H9 (cell line): ENCODE measurements around the gene APLP2. TPM values are rescaled to one million over a fixed set of nuclear protein-coding genes. Genes with fewer than 3 reads are reported as not detected.

Experiments
- DNase-seq: peaks from one replicate; pipeline ENCODE4 v3.0.0-alpha.2; 2017
- H2AFZ ChIP-seq: one replicate; pipeline ENCODE4 v1.6.1; 2013; ENCODE audit warnings: mild to moderate bottlenecking, low read length, control low read depth, moderate library complexity
- H2AK5ac ChIP-seq: 2 replicates; pipeline ENCODE4 v1.6.1; 2013; ENCODE audit warnings: low read length, control low read depth, mixed read lengths; ENCODE audit not compliant: insufficient read length
- H2BK120ac ChIP-seq: one replicate; pipeline ENCODE4 v1.6.1; 2013; ENCODE audit warnings: low read depth, mild to moderate bottlenecking, low read length, control low read depth, inconsistent platforms; ENCODE audit not compliant: poor library complexity, severe bottlenecking
- H2BK12ac ChIP-seq: 2 replicates; pipeline ENCODE4 v1.6.1; 2013; ENCODE audit warnings: low read length, control low read depth, mixed read lengths, low read depth; ENCODE audit not compliant: insufficient read length
- H2BK15ac ChIP-seq: 2 replicates; pipeline ENCODE4 v1.6.1; 2013; ENCODE audit warnings: low read depth, low read length, control low read depth
- H2BK20ac ChIP-seq: one replicate; pipeline ENCODE4 v1.6.1; 2013; ENCODE audit warnings: low read depth, mild to moderate bottlenecking, low read length, control low read depth, inconsistent platforms; ENCODE audit not compliant: poor library complexity, severe bottlenecking
- H2BK5ac ChIP-seq: 2 replicates; pipeline ENCODE4 v1.6.1; 2013; ENCODE audit warnings: low read length, control low read depth, mixed read lengths; ENCODE audit not compliant: insufficient read length
- H3K14ac ChIP-seq: 2 replicates; pipeline ENCODE4 v1.6.1; 2013; ENCODE audit warnings: low read length, control low read depth; ENCODE audit not compliant: insufficient read depth
- H3K18ac ChIP-seq: 2 replicates; pipeline ENCODE4 v1.6.1; 2013; ENCODE audit warnings: low read depth, mild to moderate bottlenecking, mixed read lengths, low read length, control low read depth; ENCODE audit not compliant: insufficient read length
- H3K23ac ChIP-seq: 2 replicates; pipeline ENCODE4 v1.6.1; 2013; ENCODE audit warnings: low read length, control low read depth, mixed read lengths, low read depth; ENCODE audit not compliant: insufficient read length
- H3K23me2 ChIP-seq: 2 replicates; pipeline ENCODE4 v1.6.1; 2013; ENCODE audit warnings: low read depth, mild to moderate bottlenecking, mixed read lengths, low read length, control low read depth; ENCODE audit not compliant: insufficient read length, poor library complexity, severe bottlenecking
- H3K27ac ChIP-seq: 2 replicates; pipeline ENCODE4 v1.5.1; 2013; ENCODE audit warnings: low read length, control low read depth, mixed read lengths, low read depth; ENCODE audit not compliant: insufficient read length
- H3K27me3 ChIP-seq: 2 replicates; pipeline ENCODE4 v1.6.1; 2013; ENCODE audit warnings: low read length, control low read depth, inconsistent platforms; ENCODE audit not compliant: insufficient read depth
- H3K4ac ChIP-seq: 2 replicates; pipeline ENCODE4 v1.6.1; 2013; ENCODE audit warnings: low read depth, mild to moderate bottlenecking, control low read depth, inconsistent platforms, low read length, moderate library complexity
- H3K4me1 ChIP-seq: 2 replicates; pipeline ENCODE4 v1.6.1; 2013; ENCODE audit warnings: low read length, control low read depth, inconsistent platforms; ENCODE audit not compliant: insufficient read depth
- H3K4me2 ChIP-seq: 2 replicates; pipeline ENCODE4 v1.6.1; 2013; ENCODE audit warnings: low read length, control low read depth, mixed read lengths; ENCODE audit not compliant: insufficient read length, insufficient read depth
- H3K56ac ChIP-seq: 2 replicates; pipeline ENCODE4 v1.6.1; 2013; ENCODE audit warnings: low read depth, mild to moderate bottlenecking, mixed read lengths, low read length, control low read depth; ENCODE audit not compliant: insufficient read length
- H3K79me1 ChIP-seq: 2 replicates; pipeline ENCODE4 v1.6.1; 2013; ENCODE audit warnings: low read depth, mild to moderate bottlenecking, moderate library complexity, low read length, control low read depth, inconsistent platforms; ENCODE audit not compliant: insufficient read depth, poor library complexity, severe bottlenecking
- H3K79me2 ChIP-seq: 2 replicates; pipeline ENCODE4 v1.6.1; 2013; ENCODE audit warnings: low read length, control low read depth, inconsistent platforms; ENCODE audit not compliant: insufficient read depth
- H3K9ac ChIP-seq: 2 replicates; pipeline ENCODE4 v1.6.1; 2013; ENCODE audit warnings: low read length, control low read depth, mixed read lengths; ENCODE audit not compliant: insufficient read length; ENCODE audit errors: extremely low read depth
- H3K9me3 ChIP-seq: one replicate; pipeline ENCODE4 v1.6.1; 2013; ENCODE audit warnings: low read depth, low read length, inconsistent platforms; ENCODE audit not compliant: control insufficient read depth
- H3T11ph ChIP-seq: one replicate; pipeline ENCODE4 v1.6.1; 2013; ENCODE audit warnings: mild to moderate bottlenecking, low read length, control low read depth, inconsistent platforms
- H4K20me1 ChIP-seq: one replicate; pipeline ENCODE4 v1.6.1; 2013; ENCODE audit not compliant: control insufficient read depth, insufficient read length, insufficient read depth
- H4K5ac ChIP-seq: 2 replicates; pipeline ENCODE4 v1.6.1; 2013; ENCODE audit warnings: low read depth, mild to moderate bottlenecking, mixed read lengths, low read length, control low read depth; ENCODE audit not compliant: insufficient read length
- H4K8ac ChIP-seq: replicated peaks from 2 replicates; pipeline ENCODE4 v1.6.1; 2013; ENCODE audit warnings: low read length, control low read depth, mixed read lengths, low read depth; ENCODE audit not compliant: insufficient read length
- H4K91ac ChIP-seq: 2 replicates; pipeline ENCODE4 v1.6.1; 2013; ENCODE audit warnings: low read depth, mild to moderate bottlenecking, moderate library complexity, mixed read lengths, low read length, control low read depth; ENCODE audit not compliant: insufficient read length
- H3K27ac Mint-ChIP-seq, 3 experiments: 2 replicates in 2 of 3; 3 replicates in 1 of 3; pipeline ENCODE4 v1.8.0; 2020 to 2021; ENCODE audit warnings: mixed read lengths in 3 of 3, mild to moderate bottlenecking in 1 of 3, moderate library complexity in 1 of 3
- H3K27me3 Mint-ChIP-seq: 2 replicates; pipeline ENCODE4 v1.8.0; 2021; ENCODE audit warnings: low read depth, mild to moderate bottlenecking, moderate library complexity, mixed read lengths
- H3K36me3 Mint-ChIP-seq, 3 experiments: 2 replicates in 2 of 3; 3 replicates in 1 of 3; pipeline ENCODE4 v1.8.0; 2020 to 2021; ENCODE audit warnings: low read depth in 3 of 3, mixed read lengths in 3 of 3; ENCODE audit not compliant: insufficient read depth in 1 of 3
- H3K4me1 Mint-ChIP-seq, 2 experiments: 2 replicates each; pipeline ENCODE4 v1.8.0; 2020; ENCODE audit warnings: mixed read lengths in 2 of 2
- H3K4me3 Mint-ChIP-seq, 2 experiments: 2 replicates in 1 of 2; 3 replicates in 1 of 2; pipeline ENCODE4 v1.8.0; 2020 to 2021; ENCODE audit warnings: mild to moderate bottlenecking in 2 of 2, mixed read lengths in 2 of 2, moderate library complexity in 1 of 2
- H3K9me3 Mint-ChIP-seq, 2 experiments: 2 replicates in 1 of 2; 3 replicates in 1 of 2; pipeline ENCODE4 v1.8.0; 2020; ENCODE audit warnings: mild to moderate bottlenecking in 2 of 2, mixed read lengths in 2 of 2, moderate library complexity in 1 of 2
- CTCF ChIP-seq: fragments of 200-600 bp; sonication (generic); conservative IDR thresholded peaks from 3 replicates; pipeline ENCODE4 v1.8.0; 2021; ENCODE audit warnings: antibody characterized with exemption, mild to moderate bottlenecking
- total RNA-seq: library from RNA; stranded (reverse); gene quantifications from 2 replicates; pipeline ENCODE4 v1.2.1, GENCODE V29; 2021

Gene APLP2
- total RNA-seq, 1 experiment from 2014 or later, result 328 TPM

GRCh38 chr11:130077671-130078070, 8.0 kb downstream of the APLP2 start:
- H2BK120ac ChIP-seq, result no peak overlapping the region
- H4K20me1 ChIP-seq, result no peaks in the 10 kb centered on the region

More at GRCh38 chr11:130077671-130078070, 8.0 kb downstream of the APLP2 start:
- no peak overlapping the region for H3K9ac ChIP-seq
- Mint-ChIP-seq H3K36me3 (peaks cover 5 to 11% (median 9%) of the 10 kb centered on the region in 3 experiments), H3K27ac (no peak overlapping the region), H3K4me3 (no peak overlapping the region), H3K4me1 (peaks cover 17 to 18% of the 10 kb centered on the region in 2 experiments), H3K9me3 (no peaks in the 10 kb centered on the region), H3K27me3 (no peaks in the 10 kb centered on the region)
- no peak overlapping the region for H3K56ac ChIP-seq
- H3K79me2 ChIP-seq, result peaks cover 34% of the 10 kb centered on the region; the same call in 1 of the 2 replicates
- no peak overlapping the region for H4K8ac ChIP-seq
- no peak overlapping the region for H2BK15ac ChIP-seq
- H3K27me3 ChIP-seq, result no peaks in the 10 kb centered on the region
- no peak overlapping the region for H3K14ac ChIP-seq
- peaks cover 15% of the 10 kb centered on the region for H3K79me1 ChIP-seq
- no peak overlapping the region for H3K4ac ChIP-seq
- no peak overlapping the region for H2BK20ac ChIP-seq
- H3K4me1 ChIP-seq, result peaks cover 4% of the 10 kb centered on the region; the same call in 1 of the 2 replicates
- H3T11ph ChIP-seq, result no peak overlapping the region
- no peak overlapping the region for H2AFZ ChIP-seq
- no peak overlapping the region for H3K4me2 ChIP-seq
- no peak overlapping the region for H3K23ac ChIP-seq
- no peaks in the 10 kb centered on the region for H3K23me2 ChIP-seq
- no peak overlapping the region for H4K5ac ChIP-seq
- no peak for TF ChIP-seq CTCF
- no peak for DNase-seq
- no peak overlapping the region for H2BK5ac ChIP-seq
- no peaks in the 10 kb centered on the region for H3K9me3 ChIP-seq
- H4K91ac ChIP-seq, result no peak overlapping the region
- H3K18ac ChIP-seq, result no peak overlapping the region
- H2BK12ac ChIP-seq, result no peak overlapping the region
- no peak overlapping the region for H3K27ac ChIP-seq
- H2AK5ac ChIP-seq, result no peak overlapping the region
